SK-N-SH (cell line): Measurements from ENCODE around the gene CPEB3. TPM values are rescaled to one million over a fixed set of nuclear protein-coding genes. Genes with fewer than 3 reads are reported as not detected.

Source experiments
- CTCF ChIA-PET: fragments of 300-600, 350-600 bp; formaldehyde crosslinking; extraction: SDS; loops from one replicate; lab custom pipeline; 2021; lab: Yijun Ruan, JAX
- POLR2A ChIA-PET: fragments of 350-600 bp; sonication (Branson Sonifier 250); formaldehyde crosslinking; extraction: SDS; loops from one replicate; lab custom pipeline; 2020; ENCODE audit warnings: antibody characterized with exemption, inconsistent platforms; lab: Yijun Ruan, JAX
- DNase-seq: peaks from one replicate; pipeline ENCODE4 v3.0.0; 2012
- H2AFZ ChIP-seq: fragments of 200-600 bp; sonication (generic); 2 replicates; pipeline ENCODE4 v1.8.1; 2016; ENCODE audit warnings: antibody characterized with exemption, mild to moderate bottlenecking, low read depth
- H3F3A ChIP-seq: fragments of 200-600 bp; sonication (generic); replicated peaks from 2 replicates; pipeline ENCODE3; 2016; ENCODE audit warnings: antibody characterized with exemption, mild to moderate bottlenecking; ENCODE audit not compliant: insufficient read depth
- H3K27ac ChIP-seq, 2 experiments: fragments of 200-500 bp in 1 of 2; fragments of 200-600 bp in 1 of 2; sonication (Bioruptor generic) in 1 of 2; sonication (generic), shearing (Covaris generic) in 1 of 2; 2 replicates each; pipeline versions ENCODE4 v1.5.1 to v1.6.1; 2014 to 2016; ENCODE audit warnings: low read depth in 2 of 2, inconsistent platforms in 1 of 2, low read length in 1 of 2, mild to moderate bottlenecking in 1 of 2, mixed read lengths in 1 of 2
- H3K27me3 ChIP-seq: fragments of 200-600 bp; sonication (generic), shearing (Covaris generic); 2 replicates; pipeline ENCODE4 v1.6.1; 2016; ENCODE audit warnings: mixed run types; ENCODE audit not compliant: insufficient read depth
- H3K36me3 ChIP-seq, 2 experiments: fragments of 200-500 bp in 1 of 2; fragments of 200-600 bp in 1 of 2; sonication (Bioruptor generic) in 1 of 2; sonication (generic) in 1 of 2; replicated peaks in 1 of 2; 2 replicates each; pipeline versions ENCODE3 to v1.5.1; 2014 to 2016; ENCODE audit warnings: low read length in 1 of 2, mild to moderate bottlenecking in 1 of 2; ENCODE audit not compliant: insufficient read depth in 2 of 2, control insufficient read depth in 1 of 2
- H3K4me1 ChIP-seq, 2 experiments: fragments of 200-500 bp in 1 of 2; fragments of 200-600 bp in 1 of 2; sonication (Bioruptor generic) in 1 of 2; sonication (generic), shearing (Covaris generic) in 1 of 2; 2 replicates each; pipeline versions ENCODE4 v1.5.1 to v1.6.1; 2014 to 2016; ENCODE audit warnings: low read depth in 1 of 2, low read length in 1 of 2, mixed run types in 1 of 2; ENCODE audit not compliant: insufficient read depth in 2 of 2, control insufficient read depth in 1 of 2
- H3K4me2 ChIP-seq: fragments of 200-600 bp; sonication (generic), shearing (Covaris generic); 2 replicates; pipeline ENCODE4 v1.6.1; 2017; ENCODE audit warnings: mixed run types
- H3K4me3 ChIP-seq, 2 experiments: fragments of 200-500 bp in 1 of 2; fragments of 200-600 bp in 1 of 2; sonication (Bioruptor generic) in 1 of 2; sonication (generic), shearing (Covaris generic) in 1 of 2; 2 replicates each; pipeline versions ENCODE4 v1.5.1 to v1.8.1; 2014 to 2016; ENCODE audit warnings: low read depth in 2 of 2, inconsistent platforms in 1 of 2, low read length in 1 of 2, mild to moderate bottlenecking in 1 of 2, mixed read lengths in 1 of 2, moderate library complexity in 1 of 2
- H3K79me2 ChIP-seq: fragments of 200-600 bp; sonication (generic); 2 replicates; pipeline ENCODE4 v1.8.1; 2017; ENCODE audit warnings: mild to moderate bottlenecking; ENCODE audit not compliant: insufficient read depth
- H3K9ac ChIP-seq: fragments of 200-600 bp; sonication (generic); 2 replicates; pipeline ENCODE4 v1.6.1; 2017; ENCODE audit warnings: mixed run types
- H3K9me2 ChIP-seq: fragments of 200-600 bp; sonication (generic); 2 replicates; pipeline ENCODE4 v1.6.1; 2017; ENCODE audit warnings: mixed run types
- H3K9me3 ChIP-seq: fragments of 200-600 bp; sonication (generic); 2 replicates; pipeline ENCODE4 v1.6.1; 2017; ENCODE audit warnings: mixed run types, mild to moderate bottlenecking, moderate library complexity
- H4K20me1 ChIP-seq: fragments of 200-600 bp; sonication (generic); 2 replicates; pipeline ENCODE4 v1.6.1; 2017; ENCODE audit warnings: mild to moderate bottlenecking, mixed run types; ENCODE audit not compliant: insufficient read depth
- CTCF ChIP-seq: fragments of 200-600 bp; sonication (generic); IDR thresholded peaks from 2 replicates; pipeline ENCODE4 v1.6.1; 2017; ENCODE audit warnings: antibody characterized with exemption, mild to moderate bottlenecking, moderate library complexity
- EP300 ChIP-seq, 2 experiments: IDR thresholded peaks; 2 replicates each; pipeline versions ENCODE4 v1.4.0 to v1.6.1; 2012; ENCODE audit warnings: borderline replicate concordance in 1 of 2, low read depth in 1 of 2, low read length in 1 of 2
- EZH2phosphoT487 ChIP-seq: fragments of 200-600 bp; sonication (generic); IDR thresholded peaks from 2 replicates; pipeline ENCODE4 v1.6.1; 2017; ENCODE audit warnings: low read depth, mixed run types, mild to moderate bottlenecking, antibody characterized with exemption, moderate library complexity, borderline replicate concordance
- FOSL2 ChIP-seq: IDR thresholded peaks from 2 replicates; pipeline ENCODE4 v1.4.0; 2012; ENCODE audit warnings: low read depth, mild to moderate bottlenecking, moderate library complexity, borderline replicate concordance
- FOXM1 ChIP-seq: IDR thresholded peaks from 2 replicates; pipeline ENCODE4 v1.4.0; 2012; ENCODE audit warnings: low read depth, mild to moderate bottlenecking
- IRF3 ChIP-seq: fragments of 150-350 bp; IDR thresholded peaks from 2 replicates; pipeline ENCODE4 v1.6.1; 2016; ENCODE audit warnings: mild to moderate bottlenecking, low read depth, low read length
- MAX ChIP-seq: IDR thresholded peaks from 2 replicates; pipeline ENCODE4 v1.4.0; 2012; ENCODE audit warnings: low read depth
- POLR2AphosphoS5 ChIP-seq: IDR thresholded peaks from 2 replicates; pipeline ENCODE4 v1.6.1; 2012; ENCODE audit warnings: low read depth, low read length
- RAD21 ChIP-seq: IDR thresholded peaks from 2 replicates; pipeline ENCODE4 v1.6.1; 2012; ENCODE audit warnings: mild to moderate bottlenecking, low read length
- REST ChIP-seq: IDR thresholded peaks from 2 replicates; pipeline ENCODE4 v1.6.1; 2012; ENCODE audit warnings: mild to moderate bottlenecking, low read depth, low read length, moderate library complexity
- RFX5 ChIP-seq: IDR thresholded peaks from 2 replicates; pipeline ENCODE4 v1.6.1; 2012; ENCODE audit warnings: mild to moderate bottlenecking, improper control_type of control experiment, low read length
- SIN3A ChIP-seq: IDR thresholded peaks from 2 replicates; pipeline ENCODE4 v1.6.1; 2012; ENCODE audit warnings: low read depth, mild to moderate bottlenecking, low read length, moderate library complexity, borderline replicate concordance
- TCF12 ChIP-seq: IDR thresholded peaks from 2 replicates; pipeline ENCODE4 v1.4.0; 2012
- WGBS: methylation state at CpG from one replicate; pipeline ENCODE4 v1.1.6; 2017; ENCODE audit warnings: low lambda C conversion rate; 5-methylcytosine and 5-hydroxymethylcytosine counted together
- polyA plus RNA-seq, 3 experiments: library from polyadenylated mRNA; depleted of rRNA; stranded (reverse); fragments of >200 nt; gene quantifications; 2 replicates each; pipeline ENCODE4 v1.2.3, GENCODE V29; 2012

Gene CPEB3
- polyA plus RNA-seq, 1 of the 3 experiments (the other 2 are of a cell fraction) = 0.36 TPM

GRCh38 chr10:92014620-92015019 is 276.3 kb downstream of the CPEB3 start:
- no peaks in the 10 kb centered on the region for H3K9me2 ChIP-seq
- H3K27ac ChIP-seq = no peak overlapping the region
- ChIA-PET CTCF (no interaction called here), POLR2A (no interaction called here)
- no peaks in the 10 kb centered on the region for H4K20me1 ChIP-seq
- no peak overlapping the region for H3K4me3 ChIP-seq
- no peaks in the 10 kb centered on the region for H3K27me3 ChIP-seq
- H2AFZ ChIP-seq = no peak overlapping the region
- peaks cover 57 to 66% of the 10 kb centered on the region in 2 experiments for H3K36me3 ChIP-seq
- TF ChIP-seq POLR2AphosphoS5 (no peak), IRF3 (no peak), SIN3A (no peak), RAD21 (no peak), MAX (no peak), RFX5 (no peak), FOSL2 (no peak), EP300 (IDR thresholded peaks at IDR 0.05; ENCODE audit: borderline replicate concordance in 1 of 2, low read depth in 1 of 2, low read length in 1 of 2) (no peak), FOXM1 (no peak), EZH2phosphoT487 (no peak), REST (no peak), TCF12 (no peak), CTCF (no peak)
- no peaks in the 10 kb centered on the region for H3K9me3 ChIP-seq
- H3F3A ChIP-seq = peaks cover 12% of the 10 kb centered on the region
- DNase-seq = no peak
- H3K4me2 ChIP-seq = no peak overlapping the region
- H3K9ac ChIP-seq = no peak overlapping the region
- WGBS = 82% methylated on average over 1 of the region's 1 CpG
- H3K4me1 ChIP-seq = no peaks in the 10 kb centered on the region
- no peaks in the 10 kb centered on the region for H3K79me2 ChIP-seq
